HG03095 (cell line): ENCODE results near the gene WBP4.
"Not testable (repeated sequence)": the region's sequence is repeated elsewhere in the genome, so short reads cannot be mapped to it uniquely, and the experiment has no call there.

ENCODE experiments used
- ATAC-seq: cut with Tn5 transposase; IDR thresholded peaks from one replicate; pipeline ENCODE4 v1.9.1; 2021; ENCODE audit warnings: moderate library complexity; ENCODE audit not compliant: unreplicated experiment

WBP4 gene

DNA sequence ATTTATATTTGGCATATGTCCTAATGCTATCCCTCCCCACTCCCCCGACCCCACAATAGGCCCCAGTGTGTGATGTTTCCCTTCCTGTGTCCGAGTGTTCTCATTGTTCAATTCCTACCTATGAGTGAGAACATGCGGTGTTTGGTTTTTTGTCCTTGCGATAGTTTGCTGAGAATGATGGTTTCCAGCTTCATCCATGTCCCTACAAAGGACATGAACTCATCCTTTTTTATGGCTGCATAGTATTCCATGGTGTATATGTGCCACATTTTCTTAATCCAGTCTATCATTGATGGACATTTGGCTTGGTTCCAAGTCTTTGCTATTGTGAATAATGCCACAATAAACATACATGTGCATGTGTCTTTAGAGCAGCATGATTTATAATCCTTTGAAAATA, 18.9 kb upstream of the WBP4 start:
- ATAC-seq = not testable (repeated sequence)

GRCh38 chr13:41048640-41049039, 12.7 kb upstream of the WBP4 start:
- ATAC-seq = no peak

GRCh38 chr13:41049480-41050440, 11.5 kb upstream of the WBP4 start:
- ATAC-seq = no peak

DNA sequence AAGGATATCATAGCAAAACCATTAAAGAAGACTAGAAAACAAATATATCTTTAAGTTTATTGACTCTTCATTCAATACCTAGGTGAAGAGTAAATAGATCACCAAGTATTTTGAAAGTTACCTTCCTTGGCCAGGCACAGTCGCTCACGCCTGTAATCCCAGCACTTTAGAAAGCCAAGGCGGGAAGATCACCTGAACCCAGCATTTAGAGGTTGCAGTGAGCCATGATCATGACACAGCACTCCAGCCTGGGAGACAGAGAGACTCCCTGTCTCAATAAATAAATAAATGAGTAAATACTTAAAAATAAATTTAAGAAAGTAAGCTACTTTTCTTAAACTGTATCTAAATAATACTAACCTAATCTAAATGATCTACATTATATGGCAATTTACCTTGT, 8.9 kb upstream of the WBP4 start:
- ATAC-seq = no peak

- ATAC-seq = peak; percentile 45
Measured at GRCh38 chr13:41053384-41053826, 7.9 kb upstream of the WBP4 start.

- ATAC-seq = no peak
Measured at GRCh38 chr13:41054212-41054877, 7.0 kb upstream of the WBP4 start.

DNA sequence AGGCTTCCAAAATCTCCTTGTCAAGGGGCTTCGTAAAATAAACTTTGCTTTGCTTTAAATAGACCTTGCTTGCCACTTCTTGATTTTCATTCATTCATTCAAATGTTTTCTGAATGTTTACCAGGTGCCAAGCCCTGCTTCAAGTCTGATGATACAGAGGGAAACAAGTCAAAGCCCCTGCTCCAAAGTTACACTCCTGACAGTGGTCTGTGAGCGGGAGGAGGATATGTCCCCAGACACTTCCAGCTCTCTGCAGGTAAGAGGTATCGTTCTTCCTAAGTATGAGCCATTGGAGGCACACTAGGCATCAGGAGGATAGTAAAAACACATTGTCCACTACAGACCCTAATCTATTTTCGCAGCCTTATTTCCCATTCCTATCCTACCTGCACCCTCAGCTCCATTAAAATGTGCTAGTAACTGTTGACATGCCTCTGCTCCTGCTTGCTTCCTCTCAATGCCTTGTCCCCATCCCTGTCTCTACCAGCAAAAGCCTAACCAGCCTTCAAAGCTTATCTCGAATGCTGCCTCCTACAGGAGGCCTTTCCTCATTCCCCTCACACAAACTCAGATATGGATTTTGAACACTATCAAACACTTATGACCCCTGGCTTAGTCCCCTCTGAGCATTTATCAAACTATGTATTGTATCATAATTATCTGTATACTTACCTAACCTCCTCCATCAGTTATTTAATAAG, 6.2 kb upstream of the WBP4 start:
- no peak for ATAC-seq

GRCh38 chr13:41056194-41056593, 5.1 kb upstream of the WBP4 start:
- ATAC-seq = no peak

DNA sequence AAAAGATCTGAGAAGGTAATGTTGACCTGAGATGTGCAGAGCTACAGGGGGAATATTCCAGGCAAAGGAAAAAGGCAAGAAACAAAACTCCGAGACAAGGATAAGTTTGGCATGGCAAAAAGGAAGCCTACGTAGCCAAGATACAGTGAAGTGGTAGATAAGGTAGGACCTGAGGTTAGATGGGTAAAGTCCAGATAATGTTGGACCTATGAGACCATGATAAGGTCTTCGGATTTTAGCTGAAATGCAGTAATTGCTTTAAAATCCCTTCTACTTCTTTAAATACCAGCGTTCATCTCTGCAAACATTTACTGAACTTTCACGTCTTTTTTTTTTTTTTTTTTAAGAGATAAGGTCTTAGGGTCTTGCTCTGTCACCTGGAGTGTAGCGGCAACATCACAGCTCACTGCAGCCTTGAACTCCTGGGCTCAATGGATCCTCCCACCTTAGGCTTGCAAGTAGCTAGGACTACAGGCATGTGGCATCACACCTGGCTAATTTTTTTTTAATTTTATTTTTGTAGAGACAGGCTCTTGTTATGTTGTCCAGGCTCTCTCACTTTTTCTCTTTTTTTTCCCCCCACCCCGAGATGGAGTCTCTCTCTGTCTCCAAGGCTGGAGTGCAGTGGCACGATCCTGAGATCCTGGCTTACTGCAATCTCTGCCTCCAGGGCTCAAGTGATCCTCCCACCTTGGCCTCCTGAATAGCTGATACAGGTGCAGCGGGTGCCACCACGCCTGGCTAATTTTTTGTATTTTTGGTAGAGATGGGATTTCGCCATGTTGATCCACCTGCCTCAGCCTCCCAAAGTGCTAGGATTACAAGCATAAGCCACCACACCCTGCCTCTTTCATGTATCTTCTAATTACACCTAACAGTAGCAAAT, 4.2 kb upstream of the WBP4 start:
- no peak for ATAC-seq

GRCh38 chr13:41058295-41059070, 2.8 kb upstream of the WBP4 start:
- no peak for ATAC-seq

GRCh38 chr13:41059456-41060081, 1.7 kb upstream of the WBP4 start:
- no peak for ATAC-seq

GRCh38 chr13:41060082-41060723, 1.1 kb upstream of the WBP4 start:
- ATAC-seq = peak; percentile 43

DNA sequence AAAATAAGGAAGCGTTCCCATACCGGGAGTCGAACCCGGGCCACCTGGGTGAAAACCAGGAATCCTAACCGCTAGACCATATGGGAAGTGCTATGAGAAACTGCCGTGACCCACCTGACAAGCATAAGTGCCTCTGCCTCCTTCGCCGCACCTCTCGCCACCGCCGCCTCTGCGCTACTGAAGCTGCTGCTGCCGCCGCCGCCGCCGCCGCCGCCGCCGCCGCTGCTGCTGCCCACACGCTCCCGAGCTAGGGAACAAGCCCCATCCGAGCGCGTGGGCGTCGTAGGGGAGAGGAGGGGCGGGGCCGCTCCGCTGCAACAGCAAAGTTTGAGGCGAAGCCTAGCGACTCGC, 610 bp upstream of the WBP4 start:
- ATAC-seq = peak; percentile 20

- peak; percentile 28 for ATAC-seq
Measured at GRCh38 chr13:41061914-41062837, 867 bp downstream of the WBP4 start.

- no peak for ATAC-seq
Measured at GRCh38 chr13:41064493-41064892, 3.2 kb downstream of the WBP4 start.

- no peak for ATAC-seq
Measured at GRCh38 chr13:41065078-41065477, 3.8 kb downstream of the WBP4 start.

- ATAC-seq = no peak
Measured at GRCh38 chr13:41074523-41074922, 13.2 kb downstream of the WBP4 start.

DNA sequence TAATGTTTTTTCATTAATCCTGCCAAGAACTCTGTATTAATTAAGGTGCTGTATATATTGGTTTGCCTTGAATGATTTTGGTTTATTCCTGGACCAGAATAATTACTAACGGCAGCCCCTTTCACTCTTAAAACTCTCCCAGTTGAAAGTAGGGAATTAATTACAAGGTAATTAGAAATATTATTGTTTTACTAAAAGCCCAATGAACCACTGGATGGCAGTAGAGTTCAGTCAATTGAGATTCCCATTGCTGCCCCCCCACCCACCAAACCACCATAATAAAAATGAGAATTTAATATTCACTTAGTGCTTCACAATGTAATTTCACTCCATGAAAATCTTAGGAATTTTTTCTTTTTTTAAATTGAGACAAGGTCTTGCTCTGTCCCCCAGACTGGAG, 13.7 kb downstream of the WBP4 start:
- no peak for ATAC-seq
